Measurements from ENCODE around the gene SLF1.

SLF1 gene

GRCh38 chr5:94702729-94703128 is 84.3 kb downstream of the SLF1 start:
- H3K79me2 ChIP-seq (ENCODE audit: insufficient read depth, low read depth), result no peaks in the 10 kb centered on the region
- no peak overlapping the region for H3K9ac ChIP-seq
- no peaks in the 10 kb centered on the region for H4K20me1 ChIP-seq (ENCODE audit: insufficient read depth)
- H3K36me3 ChIP-seq (ENCODE audit: insufficient read depth), result no peaks in the 10 kb centered on the region
- no peak for TF ChIP-seq CTCF (conservative IDR thresholded peaks at IDR 0.05; ENCODE audit: low read depth, low read length)
- H3K4me1 ChIP-seq (ENCODE audit: low read depth, poor library complexity, severe bottlenecking), result peaks cover 70% of the 10 kb centered on the region
- no peak overlapping the region for H2AFZ ChIP-seq (ENCODE audit: low read depth)
- peak overlapping the region; percentile 23 for H3K4me2 ChIP-seq
- H3K27ac ChIP-seq, result no peak overlapping the region; the same call in 1 of the 2 replicates
- H3K27me3 ChIP-seq (ENCODE audit: insufficient read depth, low read depth), result no peaks in the 10 kb centered on the region
- no peak overlapping the region for H3K4me3 ChIP-seq (IDR thresholded peaks at IDR 0.05; ENCODE audit: insufficient read depth, low read depth, low read length)

GRCh38 chr5:94705427-94705826 is 87.0 kb downstream of the SLF1 start:
- Histone ChIP-seq H3K4me3 (IDR thresholded peaks at IDR 0.05; ENCODE audit: insufficient read depth, low read depth, low read length) (no peak overlapping the region), H3K36me3 (ENCODE audit: insufficient read depth) (no peaks in the 10 kb centered on the region), H3K4me1 (ENCODE audit: low read depth, poor library complexity, severe bottlenecking) (peaks cover 75% of the 10 kb centered on the region), H3K27ac (peak overlapping the region; percentile 45; the same call in 1 of the 2 replicates), H3K79me2 (ENCODE audit: insufficient read depth, low read depth) (no peaks in the 10 kb centered on the region), H3K4me2 (peak overlapping the region; percentile 65), H3K9ac (no peak overlapping the region), H3K27me3 (ENCODE audit: insufficient read depth, low read depth) (no peaks in the 10 kb centered on the region), H4K20me1 (ENCODE audit: insufficient read depth) (no peaks in the 10 kb centered on the region), H2AFZ (ENCODE audit: low read depth) (no peak overlapping the region)
- TF ChIP-seq CTCF (conservative IDR thresholded peaks at IDR 0.05; ENCODE audit: low read depth, low read length), result no peak

- H3K4me3 ChIP-seq (IDR thresholded peaks at IDR 0.05; ENCODE audit: insufficient read depth, low read depth, low read length), result no peak overlapping the region
- TF ChIP-seq CTCF (conservative IDR thresholded peaks at IDR 0.05; ENCODE audit: low read depth, low read length), result no peak
- peak overlapping the region; percentile 47 for H3K27ac ChIP-seq
- H2AFZ ChIP-seq (ENCODE audit: low read depth), result no peak overlapping the region
- no peaks in the 10 kb centered on the region for H3K27me3 ChIP-seq (ENCODE audit: insufficient read depth, low read depth)
- no peaks in the 10 kb centered on the region for H3K36me3 ChIP-seq (ENCODE audit: insufficient read depth)
- H3K4me2 ChIP-seq, result peak overlapping the region; percentile 65
- peaks cover 62% of the 10 kb centered on the region for H3K4me1 ChIP-seq (ENCODE audit: low read depth, poor library complexity, severe bottlenecking)
- H4K20me1 ChIP-seq (ENCODE audit: insufficient read depth), result no peaks in the 10 kb centered on the region
- no peak overlapping the region for H3K9ac ChIP-seq
- no peaks in the 10 kb centered on the region for H3K79me2 ChIP-seq (ENCODE audit: insufficient read depth, low read depth)
These were observed 88.9 kb downstream of the SLF1 start for GRCh38 chr5:94707359-94707758.

GRCh38 chr5:94709277-94709676 is 90.8 kb downstream of the SLF1 start:
- Histone ChIP-seq H3K36me3 (ENCODE audit: insufficient read depth) (no peaks in the 10 kb centered on the region), H3K9ac (no peak overlapping the region), H3K4me3 (IDR thresholded peaks at IDR 0.05; ENCODE audit: insufficient read depth, low read depth, low read length) (no peak overlapping the region), H3K27me3 (ENCODE audit: insufficient read depth, low read depth) (no peaks in the 10 kb centered on the region), H4K20me1 (ENCODE audit: insufficient read depth) (no peaks in the 10 kb centered on the region), H3K79me2 (ENCODE audit: insufficient read depth, low read depth) (no peaks in the 10 kb centered on the region), H2AFZ (ENCODE audit: low read depth) (no peak overlapping the region), H3K4me1 (ENCODE audit: low read depth, poor library complexity, severe bottlenecking) (peaks cover 42% of the 10 kb centered on the region), H3K4me2 (no peak overlapping the region), H3K27ac (no peak overlapping the region)
- TF ChIP-seq CTCF (conservative IDR thresholded peaks at IDR 0.05; ENCODE audit: low read depth, low read length), result no peak

Measured in KMS-11 (cell line).